ENCODE data around the gene PTRH1. TPM values are rescaled to one million over a fixed set of nuclear protein-coding genes. Genes with fewer than 3 reads are reported as not detected.
A peak's percentile ranks its signal among the peaks of the same experiment; 100 is the strongest.

Gene PTRH1
- total and polyA plus RNA-seq, 2 of the 13 experiments (the other 11 are each of a cell fraction or from before 2014, with no cell fraction given), result 4.0 to 10.4 TPM

- TF ChIP-seq NAIF1 (CRISPR knock-in tag; IDR thresholded peaks at IDR 0.05; ENCODE audit: borderline replicate concordance) (no peak), ADNP (CRISPR knock-in tag; IDR thresholded peaks at IDR 0.05) (no peak), ZNF614 (CRISPR knock-in tag; IDR thresholded peaks at IDR 0.05; ENCODE audit: borderline replicate concordance) (no peak), ZSCAN25 (CRISPR knock-in tag; IDR thresholded peaks at IDR 0.05) (no peak), PAX8 (CRISPR knock-in tag; IDR thresholded peaks at IDR 0.05; ENCODE audit: borderline replicate concordance) (no peak), SMC3 (IDR thresholded peaks at IDR 0.05; ENCODE audit: low read length) (no peak), STAG1 (CRISPR knock-in tag; IDR thresholded peaks at IDR 0.05) (no peak), ZNF577 (CRISPR knock-in tag; IDR thresholded peaks at IDR 0.05; ENCODE audit: borderline replicate concordance, low read depth) (no peak), NFATC3 (CRISPR knock-in tag; IDR thresholded peaks at IDR 0.05) (no peak), ZNF552 (CRISPR knock-in tag; IDR thresholded peaks at IDR 0.05; ENCODE audit: borderline replicate concordance) (no peak), ZNF766 (CRISPR knock-in tag; IDR thresholded peaks at IDR 0.05; ENCODE audit: borderline replicate concordance) (no peak), PBX3 (CRISPR knock-in tag; IDR thresholded peaks at IDR 0.05; ENCODE audit: borderline replicate concordance) (no peak), ZNF354B (CRISPR knock-in tag; IDR thresholded peaks at IDR 0.05) (no peak), ZSCAN9 (CRISPR knock-in tag; IDR thresholded peaks at IDR 0.05; ENCODE audit: borderline replicate concordance) (no peak), MAX (IDR thresholded peaks at IDR 0.05) (peak; percentile 69), RARG (CRISPR knock-in tag; IDR thresholded peaks at IDR 0.05; ENCODE audit: low read depth) (no peak), ZNF484 (CRISPR knock-in tag; IDR thresholded peaks at IDR 0.05; ENCODE audit: borderline replicate concordance, low read depth) (no peak)
- TF ChIP-seq, protein P1, sequence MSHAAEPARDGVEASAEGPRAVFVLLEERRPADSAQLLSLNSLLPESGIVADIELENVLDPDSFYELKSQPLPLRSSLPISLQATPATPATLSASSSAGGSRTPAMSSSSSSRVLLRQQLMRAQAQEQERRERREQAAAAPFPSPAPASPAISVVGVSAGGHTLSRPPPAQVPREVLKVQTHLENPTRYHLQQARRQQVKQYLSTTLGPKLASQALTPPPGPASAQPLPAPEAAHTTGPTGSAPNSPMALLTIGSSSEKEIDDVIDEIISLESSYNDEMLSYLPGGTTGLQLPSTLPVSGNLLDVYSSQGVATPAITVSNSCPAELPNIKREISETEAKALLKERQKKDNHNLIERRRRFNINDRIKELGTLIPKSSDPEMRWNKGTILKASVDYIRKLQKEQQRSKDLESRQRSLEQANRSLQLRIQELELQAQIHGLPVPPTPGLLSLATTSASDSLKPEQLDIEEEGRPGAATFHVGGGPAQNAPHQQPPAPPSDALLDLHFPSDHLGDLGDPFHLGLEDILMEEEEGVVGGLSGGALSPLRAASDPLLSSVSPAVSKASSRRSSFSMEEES (CRISPR knock-in tag; IDR thresholded peaks at IDR 0.05), result peak; percentile 58; the same call in 1 of the 2 replicates
- TF ChIP-seq, protein P2, sequence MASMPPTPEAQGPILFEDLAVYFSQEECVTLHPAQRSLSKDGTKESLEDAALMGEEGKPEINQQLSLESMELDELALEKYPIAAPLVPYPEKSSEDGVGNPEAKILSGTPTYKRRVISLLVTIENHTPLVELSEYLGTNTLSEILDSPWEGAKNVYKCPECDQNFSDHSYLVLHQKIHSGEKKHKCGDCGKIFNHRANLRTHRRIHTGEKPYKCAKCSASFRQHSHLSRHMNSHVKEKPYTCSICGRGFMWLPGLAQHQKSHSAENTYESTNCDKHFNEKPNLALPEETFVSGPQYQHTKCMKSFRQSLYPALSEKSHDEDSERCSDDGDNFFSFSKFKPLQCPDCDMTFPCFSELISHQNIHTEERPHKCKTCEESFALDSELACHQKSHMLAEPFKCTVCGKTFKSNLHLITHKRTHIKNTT (CRISPR knock-in tag; IDR thresholded peaks at IDR 0.05), result no peak
- TF ChIP-seq, protein P3, sequence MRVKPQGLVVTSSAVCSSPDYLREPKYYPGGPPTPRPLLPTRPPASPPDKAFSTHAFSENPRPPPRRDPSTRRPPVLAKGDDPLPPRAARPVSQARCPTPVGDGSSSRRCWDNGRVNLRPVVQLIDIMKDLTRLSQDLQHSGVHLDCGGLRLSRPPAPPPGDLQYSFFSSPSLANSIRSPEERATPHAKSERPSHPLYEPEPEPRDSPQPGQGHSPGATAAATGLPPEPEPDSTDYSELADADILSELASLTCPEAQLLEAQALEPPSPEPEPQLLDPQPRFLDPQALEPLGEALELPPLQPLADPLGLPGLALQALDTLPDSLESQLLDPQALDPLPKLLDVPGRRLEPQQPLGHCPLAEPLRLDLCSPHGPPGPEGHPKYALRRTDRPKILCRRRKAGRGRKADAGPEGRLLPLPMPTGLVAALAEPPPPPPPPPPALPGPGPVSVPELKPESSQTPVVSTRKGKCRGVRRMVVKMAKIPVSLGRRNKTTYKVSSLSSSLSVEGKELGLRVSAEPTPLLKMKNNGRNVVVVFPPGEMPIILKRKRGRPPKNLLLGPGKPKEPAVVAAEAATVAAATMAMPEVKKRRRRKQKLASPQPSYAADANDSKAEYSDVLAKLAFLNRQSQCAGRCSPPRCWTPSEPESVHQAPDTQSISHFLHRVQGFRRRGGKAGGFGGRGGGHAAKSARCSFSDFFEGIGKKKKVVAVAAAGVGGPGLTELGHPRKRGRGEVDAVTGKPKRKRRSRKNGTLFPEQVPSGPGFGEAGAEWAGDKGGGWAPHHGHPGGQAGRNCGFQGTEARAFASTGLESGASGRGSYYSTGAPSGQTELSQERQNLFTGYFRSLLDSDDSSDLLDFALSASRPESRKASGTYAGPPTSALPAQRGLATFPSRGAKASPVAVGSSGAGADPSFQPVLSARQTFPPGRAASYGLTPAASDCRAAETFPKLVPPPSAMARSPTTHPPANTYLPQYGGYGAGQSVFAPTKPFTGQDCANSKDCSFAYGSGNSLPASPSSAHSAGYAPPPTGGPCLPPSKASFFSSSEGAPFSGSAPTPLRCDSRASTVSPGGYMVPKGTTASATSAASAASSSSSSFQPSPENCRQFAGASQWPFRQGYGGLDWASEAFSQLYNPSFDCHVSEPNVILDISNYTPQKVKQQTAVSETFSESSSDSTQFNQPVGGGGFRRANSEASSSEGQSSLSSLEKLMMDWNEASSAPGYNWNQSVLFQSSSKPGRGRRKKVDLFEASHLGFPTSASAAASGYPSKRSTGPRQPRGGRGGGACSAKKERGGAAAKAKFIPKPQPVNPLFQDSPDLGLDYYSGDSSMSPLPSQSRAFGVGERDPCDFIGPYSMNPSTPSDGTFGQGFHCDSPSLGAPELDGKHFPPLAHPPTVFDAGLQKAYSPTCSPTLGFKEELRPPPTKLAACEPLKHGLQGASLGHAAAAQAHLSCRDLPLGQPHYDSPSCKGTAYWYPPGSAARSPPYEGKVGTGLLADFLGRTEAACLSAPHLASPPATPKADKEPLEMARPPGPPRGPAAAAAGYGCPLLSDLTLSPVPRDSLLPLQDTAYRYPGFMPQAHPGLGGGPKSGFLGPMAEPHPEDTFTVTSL (CRISPR knock-in tag; IDR thresholded peaks at IDR 0.05; ENCODE audit: borderline replicate concordance), result no peak
Observed at GRCh38 chr9:127664678-127665507, 50.6 kb downstream of the PTRH1 start (continued).
